HG03520 (cell line): ENCODE results near the gene PCCA.

Source experiments
- ATAC-seq: cut with Tn5 transposase; IDR thresholded peaks from one replicate; pipeline ENCODE4 v1.9.1; 2021; ENCODE audit warnings: mild to moderate bottlenecking, moderate library complexity; ENCODE audit not compliant: unreplicated experiment

PCCA gene

GRCh38 chr13:100458673-100459072, 369.8 kb downstream of the PCCA start:
- ATAC-seq: no peak

GRCh38 chr13:100459747-100460146, 370.9 kb downstream of the PCCA start:
- no peak for ATAC-seq

GRCh38 chr13:100460266-100460665, 371.4 kb downstream of the PCCA start:
- ATAC-seq: no peak

DNA sequence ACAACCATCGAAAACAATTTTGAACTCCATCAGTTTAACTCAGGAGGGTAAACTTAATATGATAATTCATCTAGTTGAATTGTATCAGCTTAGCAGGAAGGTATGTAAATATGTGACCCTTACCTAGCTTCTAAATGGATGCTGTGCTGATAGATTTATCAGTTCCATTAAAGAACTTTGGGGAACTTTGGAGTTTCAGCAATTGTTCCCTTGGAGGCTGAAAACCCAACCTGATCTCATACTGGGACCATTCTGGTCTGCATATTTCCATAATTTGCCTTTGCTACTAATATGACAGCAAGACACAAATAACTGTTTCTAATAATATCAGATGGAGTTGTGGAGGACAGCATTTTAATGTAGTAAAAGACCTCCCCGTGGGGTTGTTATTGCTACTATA, 371.9 kb downstream of the PCCA start:
- ATAC-seq: no peak

DNA sequence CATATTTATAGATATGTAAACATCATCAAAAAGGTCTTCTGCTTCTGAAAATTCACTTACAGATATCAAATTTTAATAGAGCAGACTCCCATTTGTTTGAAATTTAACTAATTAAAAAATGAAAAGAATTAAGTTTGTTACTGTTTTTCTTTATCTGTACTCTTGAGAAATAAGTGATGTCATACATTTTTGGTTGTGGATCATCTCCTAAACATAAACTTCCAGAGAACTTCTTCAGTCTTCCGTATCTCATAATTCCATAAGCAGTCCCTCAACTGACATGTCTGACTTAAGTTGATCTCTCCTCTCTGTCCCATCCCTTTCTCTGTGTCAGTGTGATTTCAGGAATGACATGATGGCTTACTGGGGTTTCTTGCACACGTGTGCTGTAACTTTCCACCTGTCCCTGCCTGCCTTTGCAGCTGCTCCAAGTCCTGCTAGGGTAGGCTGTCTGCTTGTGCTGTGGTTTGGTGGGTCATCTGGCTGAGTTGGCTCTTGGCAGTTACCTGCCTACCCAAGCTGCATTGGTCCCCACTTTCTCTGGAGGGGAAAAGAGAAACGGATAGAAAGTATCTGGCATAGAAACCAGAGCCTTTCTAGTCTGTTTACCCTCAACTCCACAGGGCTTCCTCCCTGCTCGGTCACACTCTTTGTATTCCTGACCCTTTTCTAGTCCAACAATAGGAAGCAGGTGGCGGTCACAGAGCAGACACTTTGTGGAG, 372.6 kb downstream of the PCCA start:
- ATAC-seq: no peak

GRCh38 chr13:100464006-100464405, 375.1 kb downstream of the PCCA start:
- no peak for ATAC-seq

DNA sequence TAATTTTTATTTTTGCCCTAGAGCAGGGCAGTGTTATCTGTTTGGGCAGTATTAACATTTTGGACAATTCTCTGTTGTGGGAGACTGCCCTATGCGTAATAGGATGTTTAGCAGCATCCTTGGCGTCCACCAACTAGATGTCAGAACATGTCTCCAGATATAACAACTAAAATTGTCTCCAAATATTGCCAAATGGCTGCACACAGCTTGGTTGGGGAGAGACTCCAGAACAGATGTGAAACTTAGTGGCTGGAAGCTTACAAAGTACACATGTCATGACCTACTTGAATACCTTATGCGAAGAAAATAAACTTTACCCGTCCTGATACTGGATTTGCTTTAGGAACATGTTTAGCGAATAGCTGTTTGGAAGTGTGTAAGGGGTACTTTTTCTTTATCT, 376.7 kb downstream of the PCCA start:
- ATAC-seq: no peak

DNA sequence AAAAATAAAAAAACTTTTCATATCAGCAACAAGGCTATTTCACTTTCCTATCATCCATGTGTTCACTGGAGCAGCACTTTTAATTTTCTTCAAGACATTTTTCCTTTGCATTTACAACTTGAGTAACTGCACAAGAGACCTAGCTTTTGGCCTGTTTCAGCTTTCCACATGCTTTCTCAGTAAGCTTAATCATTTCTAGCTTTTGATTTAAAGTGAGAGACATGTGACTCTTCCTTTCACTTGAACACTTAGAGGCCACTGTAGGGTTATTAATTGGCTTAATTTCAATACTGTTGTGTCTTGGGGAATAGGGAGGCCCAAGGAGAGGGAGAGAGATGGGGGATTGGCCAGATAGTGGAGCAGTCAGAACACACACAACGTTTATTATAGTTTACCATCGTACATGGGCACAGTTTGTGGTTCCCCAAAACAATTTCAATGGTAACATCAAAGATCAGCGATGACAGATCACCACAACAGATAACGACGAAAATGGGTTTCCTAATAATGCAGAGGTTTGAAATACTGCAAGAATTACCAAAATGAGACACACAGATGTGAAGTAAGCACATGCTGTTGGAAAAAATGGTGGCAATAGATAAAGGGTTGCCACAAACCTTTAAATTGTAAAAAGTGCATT, 382.1 kb downstream of the PCCA start:
- ATAC-seq: no peak

DNA sequence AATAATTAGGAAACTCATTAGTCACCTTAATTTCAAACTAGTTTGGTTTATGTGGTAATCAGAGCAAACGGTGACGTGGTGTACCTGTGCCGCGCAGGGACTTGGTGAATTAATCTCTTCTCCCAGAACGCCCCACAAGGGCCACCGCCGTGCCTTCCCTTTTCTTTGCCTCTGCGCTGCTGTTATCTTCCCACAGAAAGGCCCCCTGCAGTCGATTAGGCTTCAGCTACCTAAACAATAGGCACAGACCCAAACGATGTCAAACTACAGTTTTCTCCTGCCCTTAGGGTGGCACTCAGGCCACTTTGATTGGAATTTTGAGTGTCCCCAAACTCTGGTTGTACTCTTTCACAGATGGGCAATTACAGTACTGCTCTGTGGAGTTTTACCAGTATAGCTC, 384.2 kb downstream of the PCCA start:
- ATAC-seq: no peak

DNA sequence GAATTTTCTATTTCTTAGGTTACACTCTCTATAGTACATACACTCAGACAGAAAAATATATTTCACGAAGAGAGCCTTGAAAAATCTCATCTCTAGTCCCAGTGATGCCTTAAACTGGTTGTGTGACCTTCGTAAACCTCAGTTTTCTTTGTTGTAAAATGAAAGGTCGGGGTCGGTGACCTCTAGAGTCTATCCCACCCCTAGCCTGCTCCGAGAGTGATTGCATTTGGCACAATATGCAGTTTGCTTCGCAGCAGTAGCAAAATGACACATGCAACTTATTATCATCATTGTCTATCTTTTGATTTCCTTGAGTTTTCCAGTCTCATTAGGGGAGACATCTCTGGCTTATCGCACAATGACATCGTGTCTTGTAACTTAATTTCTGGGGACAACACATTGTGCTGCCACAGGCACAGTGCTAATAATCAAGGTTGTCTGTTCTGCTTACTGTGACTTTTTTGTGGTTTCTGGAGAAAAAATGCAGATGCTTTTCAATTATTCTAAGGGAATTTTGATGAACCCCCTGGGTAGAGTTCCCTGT, 384.7 kb downstream of the PCCA start:
- no peak for ATAC-seq

DNA sequence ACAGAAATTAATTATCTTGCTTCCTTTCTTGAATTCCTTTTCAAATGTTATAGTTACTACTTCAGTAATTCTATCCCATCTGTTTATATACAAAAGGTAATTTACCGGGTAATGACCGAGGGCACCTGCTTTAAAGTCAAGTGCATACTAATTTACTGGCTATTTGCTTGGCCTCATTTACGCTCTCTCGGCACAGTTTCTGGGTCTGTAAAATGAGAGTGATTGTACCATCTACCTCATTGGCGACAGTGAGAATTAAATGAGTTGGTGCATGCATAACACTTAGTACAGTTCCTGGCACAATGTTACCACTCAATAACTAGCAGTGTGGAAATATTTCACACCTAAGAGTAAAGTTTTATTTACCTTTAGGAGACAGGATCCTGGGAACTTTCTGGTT, 388.1 kb downstream of the PCCA start:
- ATAC-seq: no peak

- no peak for ATAC-seq
Measured at GRCh38 chr13:100478107-100478809, 389.4 kb downstream of the PCCA start.

- ATAC-seq: no peak
Measured at GRCh38 chr13:100480676-100481075, 391.8 kb downstream of the PCCA start.

DNA sequence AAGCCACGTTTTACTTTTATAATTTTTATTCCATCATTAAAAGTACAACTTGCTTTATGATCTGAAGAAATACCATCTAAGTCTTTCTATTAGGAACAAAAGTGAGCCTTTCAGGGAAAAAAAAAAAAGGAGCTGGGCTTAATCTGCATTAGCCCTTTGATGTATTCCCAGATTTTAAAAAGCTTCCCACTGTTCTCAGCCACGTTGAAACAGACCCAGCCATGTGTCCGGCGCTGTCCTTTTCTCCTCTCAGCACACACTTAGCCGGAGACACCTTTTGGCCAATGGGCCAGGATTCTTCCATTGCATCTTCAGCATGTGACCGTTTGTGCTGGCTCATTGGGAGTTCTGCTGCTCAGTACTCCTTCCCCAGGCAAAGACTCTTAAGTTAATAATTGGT, 394.2 kb downstream of the PCCA start:
- no peak for ATAC-seq

DNA sequence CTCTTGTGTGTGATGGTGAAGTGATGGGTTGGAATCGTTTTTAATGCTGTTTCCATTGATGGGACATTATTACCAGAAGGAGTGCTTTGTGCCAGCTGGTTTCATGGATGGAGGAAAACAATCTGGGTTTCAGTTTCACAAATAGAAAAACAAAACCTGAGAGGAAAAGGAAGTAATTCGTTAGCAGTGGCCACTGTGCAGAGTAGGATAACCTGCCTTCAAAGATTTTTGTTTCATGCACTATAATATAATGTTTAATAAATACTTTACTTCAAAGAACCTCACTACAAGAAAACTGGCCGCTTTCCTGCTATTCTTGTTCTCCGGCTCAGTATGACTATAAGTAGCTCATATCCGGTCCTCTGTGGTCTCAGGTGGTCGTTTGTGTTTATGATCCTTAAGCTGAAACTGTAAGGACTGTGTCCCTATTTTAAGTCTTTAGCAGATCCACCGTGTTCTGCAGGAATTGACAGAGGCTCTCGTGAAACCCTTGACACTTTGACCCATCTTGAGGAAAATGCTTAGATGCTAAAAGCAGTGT, 395.0 kb downstream of the PCCA start:
- ATAC-seq: no peak

DNA sequence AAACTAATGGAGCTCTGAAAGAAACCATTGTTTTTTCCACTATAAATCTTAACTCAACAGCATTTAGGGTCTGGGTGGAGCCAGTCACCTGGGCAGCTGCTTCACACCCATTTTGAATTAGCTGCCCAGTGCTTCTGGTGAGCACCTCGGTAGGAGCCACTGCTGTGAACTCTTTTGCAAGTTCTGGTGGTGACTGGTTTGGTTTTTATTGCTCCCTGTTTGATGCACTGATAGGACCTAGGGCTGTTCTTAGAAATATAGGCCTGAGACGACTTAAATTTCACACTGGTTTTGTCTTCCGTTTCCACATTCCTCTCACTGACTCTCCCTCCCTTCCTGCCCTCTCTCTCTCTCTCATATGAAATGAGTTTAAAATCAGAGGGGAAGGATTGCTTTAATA, 395.8 kb downstream of the PCCA start:
- no peak for ATAC-seq

DNA sequence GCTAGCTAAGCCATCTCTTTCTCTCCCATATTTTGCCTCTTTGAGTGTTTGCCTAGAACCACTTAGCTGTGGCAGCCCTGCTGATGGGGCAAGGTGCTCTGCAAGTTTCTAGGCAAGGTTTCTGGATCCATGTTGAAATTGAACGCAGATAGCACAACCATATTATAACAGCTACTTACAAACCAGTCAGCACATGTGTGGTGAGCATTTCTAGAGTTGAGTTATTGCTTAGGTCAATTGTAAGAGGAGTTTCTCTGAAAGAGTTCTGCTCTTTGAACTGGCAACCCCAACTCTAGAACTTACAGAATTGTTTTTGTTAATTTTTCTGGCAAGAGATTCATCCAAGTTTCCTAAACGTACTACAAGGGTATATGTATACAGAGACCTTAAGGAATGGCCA, 396.4 kb downstream of the PCCA start:
- ATAC-seq: no peak

DNA sequence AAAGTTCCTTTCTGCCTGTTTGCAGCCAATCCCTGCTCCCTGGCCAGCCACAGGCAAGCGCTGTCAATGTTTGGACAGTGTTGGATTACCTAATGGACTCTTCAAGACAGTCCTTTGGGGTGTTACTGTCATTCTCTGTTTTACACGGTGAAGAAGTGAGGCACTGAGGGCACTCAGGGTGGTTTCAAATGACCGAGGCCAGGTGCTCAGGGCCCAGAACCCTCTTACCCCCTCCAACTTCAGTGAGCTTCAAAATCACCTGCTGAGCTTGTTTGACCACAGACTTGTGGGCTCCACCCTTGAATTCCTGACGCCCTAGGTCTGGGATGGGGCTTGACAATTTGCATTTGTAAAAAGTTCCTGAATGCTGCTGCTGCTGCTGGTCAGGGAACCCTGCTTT, 401.8 kb downstream of the PCCA start:
- ATAC-seq: no peak

GRCh38 chr13:100491164-100491842, 402.4 kb downstream of the PCCA start:
- no peak for ATAC-seq

DNA sequence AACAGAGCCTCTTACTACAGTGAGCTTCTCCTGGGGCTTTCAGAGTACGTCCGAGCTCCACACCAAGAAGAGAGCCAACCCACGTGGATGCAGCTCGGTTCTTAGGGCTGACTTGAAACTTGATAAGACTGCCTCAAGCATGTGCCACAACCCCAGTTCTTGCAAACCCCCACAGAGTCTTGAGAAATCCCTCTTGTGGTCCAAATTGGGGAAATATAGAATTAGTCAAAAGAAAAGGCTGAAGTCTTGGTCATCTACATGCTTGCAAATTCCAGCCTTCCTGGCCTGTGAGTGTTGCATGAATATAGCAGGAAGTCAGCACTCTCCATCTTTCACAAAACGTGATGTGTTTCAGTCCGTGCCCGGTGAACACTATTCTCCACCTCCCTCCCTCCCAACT, 404.5 kb downstream of the PCCA start:
- ATAC-seq: no peak

GRCh38 chr13:100495455-100495854, 406.6 kb downstream of the PCCA start:
- ATAC-seq: no peak
